ENCODE results near the gene PARD3. TPM values are rescaled to one million over a fixed set of nuclear protein-coding genes. Genes with fewer than 3 reads are reported as not detected.

PARD3 gene
- total and polyA plus RNA-seq, 2 donors (not counting 3 experiments of a cell fraction or from before 2014, with no cell fraction given) = 7.3 to 24.1 TPM

GRCh38 chr10:34106356-34106885, 708.7 kb downstream of the PARD3 start:
- H3K79me2 ChIP-seq (ENCODE audit: control insufficient read depth, insufficient read depth, low read length) = no peaks in the 10 kb centered on the region
- no peak overlapping the region for H3K4me3 ChIP-seq (replicated peaks in 1 of 3; ENCODE audit: insufficient read depth in 1 of 3, low read depth in 1 of 3, low read length in 3 of 3)
- POLR2A ChIA-PET = no interaction called here
- H3K4me2 ChIP-seq (ENCODE audit: insufficient read depth, low read length) = no peak overlapping the region
- intact Hi-C loops (cut with micrococcal nuclease) = no loop called here
- H3K27me3 ChIP-seq (ENCODE audit: control insufficient read depth in 2 of 2, insufficient read depth in 2 of 2, low read length in 2 of 2) = no peaks in the 10 kb centered on the region
- H3K9me1 ChIP-seq (replicated peaks; ENCODE audit: control insufficient read depth, extremely low read depth, insufficient read depth, low read length) = no peaks in the 10 kb centered on the region
- CTCF ChIA-PET = no interaction called here
- no peaks in the 10 kb centered on the region for H3K36me3 ChIP-seq (ENCODE audit: control insufficient read depth in 2 of 2, extremely low read depth in 1 of 2, insufficient read depth in 2 of 2, low read length in 2 of 2)
- DNase-seq (ENCODE audit: low read depth, low spot score) (no peak), FAIRE-seq (no peak)
- dilution Hi-C loops (cut with MboI; ENCODE audit: extremely low pct_ligation_motif_present, low sequenced_read_pairs) = no loop called here
- no TSS peak for BruUV-seq (replicated peaks)
- no peak overlapping the region for H3K9ac ChIP-seq (replicated peaks; ENCODE audit: extremely low read depth, insufficient read depth, low read length)
- no peak overlapping the region for H3K27ac ChIP-seq (ENCODE audit: insufficient read depth, low read depth, low read length)
- H3K9me3 ChIP-seq (replicated peaks; ENCODE audit: control insufficient read depth, insufficient read depth, low read length) = no peaks in the 10 kb centered on the region
- peaks cover 10% of the 10 kb centered on the region for H3K4me1 ChIP-seq (ENCODE audit: control insufficient read depth, extremely low read depth, insufficient read depth, low read length)
- H4K20me1 ChIP-seq (replicated peaks; ENCODE audit: control insufficient read depth, extremely low read depth, insufficient read depth, low read length) = no peaks in the 10 kb centered on the region
- no peak for TF ChIP-seq POLR2A (IDR thresholded peaks at IDR 0.05; ENCODE audit: low read depth, low read length)
- H2AFZ ChIP-seq (ENCODE audit: low read depth, low read length) = no peak overlapping the region

- Histone ChIP-seq H3K4me1 (ENCODE audit: control insufficient read depth, extremely low read depth, insufficient read depth, low read length) (peaks cover 10% of the 10 kb centered on the region), H3K36me3 (ENCODE audit: control insufficient read depth in 2 of 2, extremely low read depth in 1 of 2, insufficient read depth in 2 of 2, low read length in 2 of 2) (no peaks in the 10 kb centered on the region), H3K9ac (replicated peaks; ENCODE audit: extremely low read depth, insufficient read depth, low read length) (no peak overlapping the region), H3K9me3 (replicated peaks; ENCODE audit: control insufficient read depth, insufficient read depth, low read length) (no peaks in the 10 kb centered on the region), H3K27ac (ENCODE audit: insufficient read depth, low read depth, low read length) (no peak overlapping the region), H3K27me3 (ENCODE audit: control insufficient read depth in 2 of 2, insufficient read depth in 2 of 2, low read length in 2 of 2) (no peaks in the 10 kb centered on the region), H3K79me2 (ENCODE audit: control insufficient read depth, insufficient read depth, low read length) (no peaks in the 10 kb centered on the region), H2AFZ (ENCODE audit: low read depth, low read length) (peak overlapping the region; percentile 41), H4K20me1 (replicated peaks; ENCODE audit: control insufficient read depth, extremely low read depth, insufficient read depth, low read length) (no peaks in the 10 kb centered on the region), H3K9me1 (replicated peaks; ENCODE audit: control insufficient read depth, extremely low read depth, insufficient read depth, low read length) (no peaks in the 10 kb centered on the region), H3K4me2 (ENCODE audit: insufficient read depth, low read length) (no peak overlapping the region), H3K4me3 (replicated peaks in 1 of 3; ENCODE audit: insufficient read depth in 1 of 3, low read depth in 1 of 3, low read length in 3 of 3) (no peak overlapping the region)
- no peak for TF ChIP-seq MAX (IDR thresholded peaks at IDR 0.05; ENCODE audit: insufficient read depth, insufficient read length)
- no peak for TF ChIP-seq JUN (IDR thresholded peaks at IDR 0.05; ENCODE audit: borderline replicate concordance, insufficient read depth, insufficient read length, low read depth)
- no peak for TF ChIP-seq POLR2A (IDR thresholded peaks at IDR 0.05; ENCODE audit: low read depth, low read length)
- no peak for TF ChIP-seq CTCF (IDR thresholded peaks at IDR 0.05; ENCODE audit: extremely low read depth in 1 of 2, insufficient read depth in 1 of 2, low read depth in 1 of 2, low read length in 2 of 2)
- no peak for TF ChIP-seq FOS (IDR thresholded peaks at IDR 0.05; ENCODE audit: borderline replicate concordance, insufficient read depth, low read length)
- dilution Hi-C loops (cut with MboI; ENCODE audit: extremely low pct_ligation_motif_present, low sequenced_read_pairs) = no loop called here
- ChIA-PET CTCF (interaction anchor here (0.9 to 1.1 kb wide), 2 partner anchors 8 to 770 kb away, joined by 3 read pairs; partner anchors contain the start of gene NRP1), POLR2A (no interaction called here)
- DNase-seq (ENCODE audit: low read depth, low spot score) (peak; percentile 62), FAIRE-seq (peak; percentile 81)
- intact Hi-C loops (cut with micrococcal nuclease) = no loop called here
- BruUV-seq (replicated peaks) = no TSS peak
Measured at GRCh38 chr10:34104829-34105572, 710.1 kb downstream of the PARD3 start.
